ENCODE measurements around the gene MCM3. TPM values are rescaled to one million over a fixed set of nuclear protein-coding genes. Genes with fewer than 3 reads are reported as not detected.
A peak's percentile ranks its signal among the peaks of the same experiment; 100 is the strongest.

The MCM3 gene
- total RNA-seq, 2 experiments from 2014 or later = 248 to 262 TPM

DNA sequence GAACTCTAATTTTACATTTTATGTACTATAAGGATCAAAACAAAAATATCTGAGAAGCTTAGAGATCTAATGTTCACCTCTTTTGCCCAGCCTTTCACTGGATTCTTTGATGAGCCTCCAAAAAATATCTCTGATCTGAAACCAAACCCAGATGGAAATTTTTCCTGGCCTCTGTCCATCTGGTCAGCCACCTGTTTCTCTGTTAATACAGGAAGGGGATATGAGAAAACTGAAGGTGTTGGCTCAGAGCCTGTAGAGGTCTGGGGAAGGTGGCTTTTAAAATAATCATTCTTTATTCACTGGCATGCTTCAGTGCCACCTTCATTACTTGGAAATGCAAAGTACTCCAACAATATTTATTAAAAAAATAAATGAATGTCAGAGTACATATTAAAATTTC lies 8.5 kb upstream of the MCM3 start:
- CTCF ChIA-PET = interaction anchor here (1.2 to 3.1 kb wide), 5 partner anchors 9 to 107 kb away, joined by 3 to 11 read pairs (median 4); no protein-coding TSS in a partner anchor
- no peak overlapping the region for H3K4me3 Mint-ChIP-seq
- H3K9me3 Mint-ChIP-seq (ENCODE audit: low read depth) = no peaks in the 10 kb centered on the region
- DNase-seq = no peak
- H3K27me3 Mint-ChIP-seq = no peaks in the 10 kb centered on the region
- no peak for ATAC-seq
- no peak overlapping the region for H3K27ac Mint-ChIP-seq
- H3K36me3 Mint-ChIP-seq = peaks cover 5% of the 10 kb centered on the region
- H3K4me1 Mint-ChIP-seq = peaks cover 22% of the 10 kb centered on the region

DNA sequence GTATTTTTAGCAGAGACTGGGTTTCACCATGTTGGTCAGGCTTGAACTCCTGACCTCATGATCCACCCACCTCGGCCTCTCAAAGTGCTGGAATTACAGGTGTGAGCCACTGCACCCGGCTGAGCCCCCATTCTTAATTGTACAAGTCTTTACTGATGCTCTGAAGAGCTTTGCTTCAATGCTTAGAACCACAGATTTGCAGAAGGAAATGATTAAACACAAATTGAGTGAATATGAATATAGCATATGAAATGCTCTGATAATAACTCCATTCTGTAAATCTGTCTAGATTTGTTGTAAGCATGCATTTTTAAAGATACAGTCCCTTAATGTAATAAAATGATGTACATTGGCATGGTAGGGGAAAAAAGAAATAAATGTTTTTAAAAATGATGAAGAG lies 4.3 kb upstream of the MCM3 start:
- H3K27me3 Mint-ChIP-seq = no peaks in the 10 kb centered on the region
- no peak overlapping the region for H3K27ac Mint-ChIP-seq
- H3K36me3 Mint-ChIP-seq = no peaks in the 10 kb centered on the region
- ATAC-seq = no peak
- DNase-seq = no peak
- peaks cover 20% of the 10 kb centered on the region for H3K4me1 Mint-ChIP-seq
- H3K9me3 Mint-ChIP-seq (ENCODE audit: low read depth) = no peaks in the 10 kb centered on the region
- H3K4me3 Mint-ChIP-seq = no peak overlapping the region
- CTCF ChIA-PET = interaction anchor here (1.5 to 7.5 kb wide), 5 partner anchors 14 to 119 kb away, joined by 3 to 71 read pairs (median 6); partner anchors contain the start of gene PAQR8

DNA sequence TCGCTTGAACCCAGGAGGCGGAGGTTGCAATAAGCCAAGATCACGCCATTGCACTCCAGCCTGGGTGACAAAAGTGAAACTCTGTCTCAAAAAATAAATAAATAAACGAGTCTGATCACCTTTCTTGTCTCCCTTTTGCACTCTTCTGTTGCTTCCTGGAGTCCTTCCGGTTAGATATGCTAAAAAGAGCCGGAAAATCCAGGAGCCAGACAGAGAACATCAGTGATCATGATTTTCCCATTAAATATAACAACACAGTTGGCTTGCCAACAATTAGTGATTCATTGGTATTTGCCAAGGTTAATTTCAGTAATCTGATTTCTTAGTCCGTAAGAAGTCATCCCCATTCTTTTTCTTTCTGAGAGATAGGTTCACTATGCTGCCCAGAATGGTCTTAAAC lies 3.7 kb upstream of the MCM3 start:
- ATAC-seq = no peak
- Mint-ChIP-seq H3K27me3 (no peaks in the 10 kb centered on the region), H3K27ac (no peak overlapping the region), H3K4me1 (peaks cover 24% of the 10 kb centered on the region), H3K9me3 (ENCODE audit: low read depth) (no peaks in the 10 kb centered on the region), H3K36me3 (peaks cover 4% of the 10 kb centered on the region), H3K4me3 (no peak overlapping the region)
- DNase-seq = no peak
- CTCF ChIA-PET = interaction anchor here (1.5 to 7.5 kb wide), 4 partner anchors 15 to 119 kb away, joined by 3 to 71 read pairs (median 6); partner anchors contain the start of gene PAQR8

DNA sequence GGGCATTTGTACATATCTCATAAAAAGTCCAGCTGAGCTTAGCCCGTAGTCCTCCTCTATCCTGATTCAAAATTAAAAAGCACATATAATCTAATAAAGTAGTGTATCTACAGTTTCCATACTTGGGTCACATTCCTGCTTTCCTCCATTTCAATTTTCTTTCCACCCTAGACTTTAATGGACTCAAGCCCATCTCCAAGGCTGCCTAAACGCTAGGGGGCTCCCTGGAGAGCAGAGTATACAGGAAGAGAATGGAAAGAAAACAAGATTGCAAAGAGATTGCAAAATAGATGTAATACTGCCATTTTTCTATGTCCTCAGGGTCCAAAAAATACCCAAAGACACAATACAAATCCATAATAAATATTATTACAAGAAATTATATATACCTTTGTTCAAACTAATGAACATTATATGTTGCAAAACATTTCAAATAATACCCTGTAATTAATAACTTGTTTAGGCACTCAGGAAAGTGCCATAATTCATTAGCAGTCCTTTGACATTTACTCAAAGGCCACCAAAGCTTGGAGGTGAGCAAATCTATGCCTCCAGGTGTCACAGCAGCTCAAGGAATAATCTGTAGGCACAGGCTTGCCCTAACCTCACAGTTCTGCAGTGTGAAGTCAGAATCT lies 2.4 kb upstream of the MCM3 start:
- Mint-ChIP-seq H3K4me3 (peak overlapping the region; percentile 34), H3K36me3 (peaks cover 16% of the 10 kb centered on the region), H3K4me1 (peaks cover 37% of the 10 kb centered on the region), H3K27me3 (no peaks in the 10 kb centered on the region), H3K27ac (peak overlapping the region; percentile 38), H3K9me3 (ENCODE audit: low read depth) (no peaks in the 10 kb centered on the region)
- ATAC-seq = no peak
- CTCF ChIA-PET = interaction anchor here (0.9 to 7.5 kb wide), 14 partner anchors 8 to 365 kb away, joined by 3 to 132 read pairs (median 8); partner anchors contain the start of gene PAQR8
- DNase-seq = peak; percentile 86

DNA sequence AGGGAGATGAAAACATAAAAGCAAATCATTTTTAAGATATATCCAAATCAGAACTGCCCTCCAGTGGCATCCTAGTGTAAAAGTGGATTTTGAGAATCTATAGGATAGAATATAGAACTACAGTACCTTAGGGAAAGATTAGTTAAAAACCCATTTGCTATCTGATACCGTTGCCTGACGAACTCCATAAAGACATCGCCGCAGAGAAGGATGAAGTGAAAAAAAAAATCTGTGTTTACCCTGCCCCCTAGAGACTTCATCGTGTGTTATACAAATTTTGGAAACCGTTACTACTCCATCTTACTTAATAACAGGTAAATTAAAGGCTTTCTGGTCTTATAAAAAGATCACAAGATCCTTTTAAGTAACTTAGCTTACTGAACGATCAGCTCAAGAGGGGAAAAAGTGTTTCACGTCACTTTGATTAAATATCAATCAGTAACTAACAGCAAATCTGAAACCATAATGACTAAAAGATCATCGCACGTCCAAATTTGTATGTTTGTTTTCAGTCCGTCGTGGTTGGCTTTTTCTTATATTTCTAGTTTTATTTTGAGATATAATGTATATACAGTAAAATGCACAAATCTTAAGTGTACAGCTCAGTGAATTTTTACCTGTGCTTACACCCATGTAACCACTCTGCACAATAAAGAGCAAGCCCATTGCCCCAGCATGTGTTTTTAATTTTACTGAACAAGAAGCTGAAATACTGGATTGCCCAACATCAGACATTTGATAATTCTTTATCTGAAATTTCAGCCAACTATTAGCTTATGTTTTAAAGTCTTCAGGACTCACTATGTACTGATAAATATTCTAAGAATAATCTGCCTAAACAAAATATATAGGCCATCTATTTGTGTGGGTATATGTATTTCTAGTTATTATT lies 881 bp upstream of the MCM3 start:
- H3K27me3 Mint-ChIP-seq = no peaks in the 10 kb centered on the region
- CTCF ChIA-PET = interaction anchor here (0.8 to 7.5 kb wide), 26 partner anchors 11 to 367 kb away, joined by 3 to 132 read pairs (median 4); partner anchors contain the start of genes EFHC1 and PAQR8
- peaks cover 30% of the 10 kb centered on the region for H3K36me3 Mint-ChIP-seq
- no peak overlapping the region for H3K27ac Mint-ChIP-seq
- H3K4me3 Mint-ChIP-seq = no peak overlapping the region
- DNase-seq (no peak), ATAC-seq (peak; percentile 18)
- H3K4me1 Mint-ChIP-seq = peaks cover 49% of the 10 kb centered on the region
- no peaks in the 10 kb centered on the region for H3K9me3 Mint-ChIP-seq (ENCODE audit: low read depth)

DNA sequence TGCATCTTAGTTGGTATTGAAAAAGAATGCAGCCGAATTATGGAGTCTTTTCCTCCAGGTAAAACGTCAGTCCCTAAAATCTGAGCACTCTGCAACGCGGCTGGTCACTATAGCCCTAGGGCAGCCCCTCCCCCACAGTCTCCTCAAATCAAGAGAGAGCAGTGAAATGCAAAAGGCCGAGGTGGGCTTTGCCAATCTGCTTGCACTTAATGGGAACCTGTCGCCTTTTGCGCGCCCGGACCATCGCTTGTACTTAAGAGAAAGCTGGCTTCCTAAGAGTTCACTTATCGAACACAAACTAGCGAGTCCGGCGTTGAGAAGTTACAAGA lies 447 bp downstream of the MCM3 start:
- ATAC-seq (no peak), DNase-seq (peak; percentile 68)
- Mint-ChIP-seq H3K4me1 (peaks cover 58% of the 10 kb centered on the region), H3K4me3 (no peak overlapping the region), H3K9me3 (ENCODE audit: low read depth) (no peaks in the 10 kb centered on the region), H3K36me3 (peaks cover 41% of the 10 kb centered on the region), H3K27ac (no peak overlapping the region), H3K27me3 (no peaks in the 10 kb centered on the region)
- CTCF ChIA-PET = interaction anchor here (0.9 to 7.5 kb wide), 13 partner anchors 19 to 381 kb away, joined by 3 to 132 read pairs (median 8); partner anchors contain the start of genes EFHC1 and PAQR8

DNA sequence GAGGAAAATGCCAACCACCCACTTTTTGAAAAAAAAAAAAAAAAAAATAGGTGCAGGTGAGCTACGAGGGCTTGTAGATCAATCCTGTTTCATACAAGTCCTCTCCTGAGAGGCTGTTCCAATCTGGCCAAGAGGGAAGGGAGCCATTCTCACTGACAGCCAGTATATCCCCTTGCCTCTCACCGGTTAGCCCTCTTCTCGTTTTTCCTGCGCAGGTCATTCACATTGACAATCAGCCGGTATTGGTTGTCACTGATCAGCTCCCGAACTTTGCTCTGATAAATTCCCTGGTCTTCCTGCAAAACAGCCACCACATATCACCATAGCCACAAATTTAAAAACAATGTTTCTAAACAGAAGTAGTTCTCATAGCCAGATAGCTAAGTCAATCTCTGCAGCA lies 1.4 kb downstream of the MCM3 start:
- Mint-ChIP-seq H3K9me3 (ENCODE audit: low read depth) (no peaks in the 10 kb centered on the region), H3K27ac (peak overlapping the region; percentile 42), H3K4me1 (peaks cover 66% of the 10 kb centered on the region), H3K27me3 (no peaks in the 10 kb centered on the region), H3K4me3 (no peak overlapping the region), H3K36me3 (peaks cover 50% of the 10 kb centered on the region)
- DNase-seq (no peak), ATAC-seq (no peak)
- CTCF ChIA-PET = interaction anchor here (0.6 to 7.5 kb wide), 11 partner anchors 10 to 382 kb away, joined by 3 to 132 read pairs (median 4); partner anchors contain the start of gene PAQR8

DNA sequence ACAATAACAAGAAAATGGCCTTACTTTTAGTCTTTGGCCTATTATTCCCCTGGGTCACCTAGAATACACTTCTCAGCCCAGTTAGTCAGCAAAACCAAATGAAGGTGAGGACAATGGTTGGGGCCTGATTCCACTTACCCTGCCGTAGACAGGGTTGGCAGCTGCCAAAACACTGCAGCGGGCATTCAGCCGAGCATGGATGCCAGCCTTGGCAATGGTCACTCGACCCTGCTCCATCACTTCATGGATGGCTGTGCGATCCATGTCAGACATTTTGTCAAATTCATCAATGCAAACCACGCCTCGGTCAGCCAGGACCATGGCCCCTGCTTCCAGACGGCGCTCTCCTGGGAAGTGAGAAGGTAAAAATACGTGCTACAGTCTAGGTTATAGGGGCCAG lies 8.4 kb downstream of the MCM3 start:
- Mint-ChIP-seq H3K9me3 (ENCODE audit: low read depth) (no peaks in the 10 kb centered on the region), H3K27me3 (no peaks in the 10 kb centered on the region), H3K4me1 (peaks cover 40% of the 10 kb centered on the region), H3K36me3 (peaks cover 72% of the 10 kb centered on the region), H3K27ac (no peak overlapping the region), H3K4me3 (no peak overlapping the region)
- CTCF ChIA-PET = interaction anchor here (0.8 kb wide), 1 partner anchor 13 kb away, joined by 4 read pairs; no protein-coding TSS in a partner anchor
- DNase-seq = no peak
- ATAC-seq = no peak

DNA sequence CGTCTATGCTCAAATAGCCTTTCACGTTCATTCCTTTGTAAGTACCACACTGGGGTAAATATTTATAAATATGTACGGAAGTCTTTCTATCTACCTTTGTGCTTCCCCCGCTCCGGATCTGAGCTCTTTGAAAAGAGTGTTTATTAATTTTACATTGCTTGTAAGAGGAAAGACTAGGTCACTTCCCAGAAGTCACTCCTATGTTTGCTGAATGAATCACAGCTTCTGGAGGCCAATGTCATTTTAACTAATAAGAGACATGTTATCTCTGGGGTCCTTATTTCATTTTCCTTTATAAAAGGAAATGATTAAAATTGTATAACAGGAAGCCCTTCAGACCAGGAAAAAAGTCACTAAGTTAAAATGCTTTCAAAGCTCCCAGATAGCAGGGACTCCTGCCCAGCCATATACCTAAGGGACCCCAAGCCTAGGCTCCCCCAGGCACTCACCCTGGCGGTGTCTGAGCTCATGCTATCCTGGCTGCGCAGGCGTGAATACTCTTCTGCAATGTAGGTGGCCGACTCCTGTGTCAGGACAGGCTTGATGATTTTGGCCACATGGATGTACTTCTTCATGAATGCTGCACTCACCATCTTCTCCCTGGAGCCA lies 12.6 kb downstream of the MCM3 start:
- CTCF ChIA-PET = interaction anchor here (1.2 to 1.5 kb wide), 4 partner anchors 8 to 90 kb away, joined by 3 to 4 read pairs (median 4); partner anchors contain the start of gene PAQR8
- H3K4me3 Mint-ChIP-seq = no peak overlapping the region
- no peak overlapping the region for H3K27ac Mint-ChIP-seq
- H3K9me3 Mint-ChIP-seq (ENCODE audit: low read depth) = no peaks in the 10 kb centered on the region
- ATAC-seq (no peak), DNase-seq (no peak)
- no peaks in the 10 kb centered on the region for H3K27me3 Mint-ChIP-seq
- H3K36me3 Mint-ChIP-seq = peaks cover 70% of the 10 kb centered on the region
- H3K4me1 Mint-ChIP-seq = peaks cover 11% of the 10 kb centered on the region

DNA sequence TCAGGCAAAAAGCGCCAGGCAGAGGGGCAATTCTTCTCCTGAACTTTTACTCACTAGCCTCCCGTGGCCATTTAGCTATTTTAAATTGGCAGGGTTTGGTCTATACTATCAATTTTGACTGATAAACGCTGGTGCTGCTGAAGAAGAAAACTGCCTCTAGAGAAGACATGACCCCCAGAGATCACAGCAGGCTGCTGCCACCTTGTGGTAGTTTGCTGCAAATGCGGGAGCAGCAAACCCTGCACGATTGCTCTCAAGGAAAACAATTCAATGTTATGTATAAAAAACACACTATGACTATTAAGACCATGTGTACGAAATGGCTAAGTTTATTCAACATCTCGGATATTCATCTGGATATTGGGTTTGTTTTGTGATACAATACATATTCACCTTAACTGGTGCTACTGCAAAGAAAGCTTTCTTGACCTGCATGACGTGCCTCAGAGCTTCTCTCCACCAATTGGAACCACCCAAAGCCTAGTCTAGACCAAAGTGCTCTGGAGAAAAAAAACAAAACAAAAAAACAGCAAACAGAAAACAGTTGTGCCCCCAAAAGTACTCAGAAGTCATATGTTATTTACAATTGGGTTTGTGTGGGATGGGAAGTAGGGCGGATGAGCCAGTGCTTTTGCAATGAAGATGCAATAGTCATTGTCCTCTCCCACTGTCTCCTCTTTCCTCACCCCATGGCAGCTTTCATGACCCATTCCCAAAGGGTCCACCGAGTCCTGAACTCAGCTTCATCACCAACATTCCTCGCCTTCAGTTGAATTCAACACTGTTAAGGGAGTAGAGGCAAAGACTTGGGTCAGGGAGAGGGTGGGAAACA lies 20.6 kb downstream of the MCM3 start:
- Mint-ChIP-seq H3K4me1 (peaks cover 12% of the 10 kb centered on the region), H3K9me3 (ENCODE audit: low read depth) (no peaks in the 10 kb centered on the region), H3K27me3 (no peaks in the 10 kb centered on the region), H3K36me3 (peaks cover 70% of the 10 kb centered on the region), H3K4me3 (no peak overlapping the region), H3K27ac (peak overlapping the region; percentile 7)
- CTCF ChIA-PET = interaction anchor here (0.6 to 7.3 kb wide), 32 partner anchors 8 to 378 kb away, joined by 3 to 53 read pairs (median 4); partner anchors contain the start of genes MCM3 and PAQR8
- peak; percentile 81 for DNase-seq
- peak; percentile 73 for ATAC-seq

DNA sequence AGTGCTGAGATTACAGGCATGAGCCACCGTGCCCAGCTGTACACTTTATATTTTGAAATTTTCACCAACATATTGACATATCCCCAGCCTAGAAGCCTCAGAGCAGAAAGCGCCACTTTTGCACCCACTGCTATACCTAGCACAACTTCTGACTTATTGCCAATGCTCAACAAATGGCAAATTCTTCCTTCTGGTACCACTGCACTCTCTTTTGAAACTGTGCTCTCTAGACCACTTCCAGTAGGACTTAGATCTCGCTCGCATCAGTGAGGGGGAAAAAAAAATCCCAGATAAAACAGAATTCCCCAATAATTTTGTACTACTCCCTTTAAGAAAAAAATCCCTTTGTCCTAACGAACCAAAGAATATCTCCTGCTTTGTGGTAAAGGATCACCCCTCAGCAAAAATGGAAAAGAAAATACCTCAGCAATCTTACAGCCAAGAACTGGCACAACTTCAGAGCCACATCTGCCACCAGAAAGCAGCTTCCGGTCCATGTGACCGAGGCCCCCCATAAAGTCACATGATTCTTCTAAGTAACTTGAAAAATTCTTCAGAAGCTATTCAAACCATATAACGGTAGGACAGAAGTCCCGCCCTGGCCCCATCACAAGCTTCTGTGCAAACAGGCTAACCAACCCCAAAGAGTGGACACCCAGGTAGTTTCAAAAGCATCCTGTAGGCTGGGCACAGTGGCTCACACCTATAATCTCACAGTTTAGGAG lies 21.8 kb downstream of the MCM3 start:
- Mint-ChIP-seq H3K36me3 (peaks cover 61% of the 10 kb centered on the region), H3K27me3 (no peaks in the 10 kb centered on the region), H3K4me3 (no peak overlapping the region), H3K4me1 (peaks cover 12% of the 10 kb centered on the region), H3K9me3 (ENCODE audit: low read depth) (no peaks in the 10 kb centered on the region), H3K27ac (no peak overlapping the region)
- CTCF ChIA-PET = interaction anchor here (0.6 to 7.3 kb wide), 26 partner anchors 7 to 379 kb away, joined by 3 to 53 read pairs (median 4); partner anchors contain the start of genes MCM3 and PAQR8
- ATAC-seq (no peak), DNase-seq (no peak)

DNA sequence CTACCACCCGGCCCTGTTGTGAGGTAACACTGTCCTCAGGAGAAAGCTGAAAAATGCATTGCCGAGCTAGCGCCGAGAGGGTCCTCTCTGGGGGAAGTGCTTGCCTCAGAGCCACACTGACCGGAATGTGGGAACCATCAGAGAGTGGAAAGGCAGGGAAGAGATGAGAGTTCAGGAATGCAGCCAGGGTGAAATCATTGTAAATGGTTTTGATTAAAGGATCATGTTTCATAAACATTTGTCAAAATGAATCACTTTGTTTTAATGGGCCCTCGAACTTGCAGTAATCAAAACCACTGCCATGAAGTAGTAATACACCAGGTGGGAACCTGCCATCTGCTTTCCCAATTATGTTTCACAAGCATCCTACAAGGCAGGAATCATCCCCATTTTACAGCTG lies 23.3 kb downstream of the MCM3 start:
- Mint-ChIP-seq H3K4me1 (peaks cover 12% of the 10 kb centered on the region), H3K27me3 (peaks cover 4% of the 10 kb centered on the region), H3K9me3 (ENCODE audit: low read depth) (no peaks in the 10 kb centered on the region), H3K4me3 (no peak overlapping the region), H3K27ac (no peak overlapping the region), H3K36me3 (peaks cover 49% of the 10 kb centered on the region)
- DNase-seq (no peak), ATAC-seq (no peak)
- CTCF ChIA-PET = interaction anchor here (1.1 to 7.3 kb wide), 5 partner anchors 8 to 97 kb away, joined by 3 to 53 read pairs (median 6); no protein-coding TSS in a partner anchor
